Neuron (in vitro differentiated cells): ENCODE measurements around the gene KNSTRN.

ENCODE experiments used
- H2AFZ ChIP-seq: one replicate; pipeline ENCODE4 v1.6.1; 2013; ENCODE audit warnings: low read depth, mild to moderate bottlenecking, inconsistent platforms, low read length, moderate library complexity
- H3K27me3 ChIP-seq: one replicate; pipeline ENCODE4 v1.6.1; 2013; ENCODE audit warnings: low read length; ENCODE audit not compliant: insufficient read depth
- H3K36me3 ChIP-seq: one replicate; pipeline ENCODE4 v1.6.1; 2013; ENCODE audit warnings: low read length; ENCODE audit not compliant: insufficient read depth
- H3K4me1 ChIP-seq: one replicate; pipeline ENCODE4 v1.6.1; 2013; ENCODE audit warnings: low read length; ENCODE audit not compliant: insufficient read depth
- H3K4me3 ChIP-seq: 2 replicates; pipeline ENCODE4 v1.5.1; 2013; ENCODE audit warnings: mild to moderate bottlenecking, low read length, moderate library complexity
- H3K9me3 ChIP-seq: one replicate; pipeline ENCODE4 v1.6.1; 2013; ENCODE audit warnings: low read length

KNSTRN gene

GRCh38 chr15:40340740-40341400, 41.7 kb upstream of the KNSTRN start, which contains the start of gene CCDC9B:
Gene CCDC9B (minus strand): TSS chr15:40340939. CDS start chr15:40340819, 120 bp downstream.
- no peaks in the 10 kb centered on the region for H3K36me3 ChIP-seq
- H3K4me3 ChIP-seq: no peak within 1 kb of the TSS
- H3K27me3 ChIP-seq: peaks cover 6% of the 10 kb centered on the region
- H3K4me1 ChIP-seq: peaks cover 14% of the 10 kb centered on the region
- H3K9me3 ChIP-seq: no peaks in the 10 kb centered on the region
- H2AFZ ChIP-seq: no peak within 1 kb of the TSS

GRCh38 chr15:40342416-40343320, 39.9 kb upstream of the KNSTRN start:
- Histone ChIP-seq H3K36me3 (no peaks in the 10 kb centered on the region), H2AFZ (no peak overlapping the region), H3K4me3 (no peak overlapping the region), H3K27me3 (peaks cover 16% of the 10 kb centered on the region), H3K9me3 (no peaks in the 10 kb centered on the region), H3K4me1 (peaks cover 13% of the 10 kb centered on the region)

- H3K36me3 ChIP-seq: no peaks in the 10 kb centered on the region
- H3K9me3 ChIP-seq: no peaks in the 10 kb centered on the region
- H3K27me3 ChIP-seq: peaks cover 19% of the 10 kb centered on the region
- H3K4me3 ChIP-seq: no peak overlapping the region
- H2AFZ ChIP-seq: no peak overlapping the region
- H3K4me1 ChIP-seq: peaks cover 12% of the 10 kb centered on the region
Observed at GRCh38 chr15:40343512-40343911, 39.0 kb upstream of the KNSTRN start.

GRCh38 chr15:40344217-40344616, 38.3 kb upstream of the KNSTRN start:
- peaks cover 24% of the 10 kb centered on the region for H3K27me3 ChIP-seq
- H3K9me3 ChIP-seq: no peaks in the 10 kb centered on the region
- peaks cover 12% of the 10 kb centered on the region for H3K4me1 ChIP-seq
- no peaks in the 10 kb centered on the region for H3K36me3 ChIP-seq
- no peak overlapping the region for H3K4me3 ChIP-seq
- H2AFZ ChIP-seq: no peak overlapping the region

GRCh38 chr15:40344631-40345120, 37.8 kb upstream of the KNSTRN start:
- Histone ChIP-seq H3K36me3 (no peaks in the 10 kb centered on the region), H3K4me3 (no peak overlapping the region)

GRCh38 chr15:40345225-40345866, 37.2 kb upstream of the KNSTRN start:
- Histone ChIP-seq H3K36me3 (no peaks in the 10 kb centered on the region), H3K9me3 (no peaks in the 10 kb centered on the region), H2AFZ (no peak overlapping the region), H3K27me3 (peaks cover 30% of the 10 kb centered on the region), H3K4me1 (peaks cover 10% of the 10 kb centered on the region), H3K4me3 (no peak overlapping the region)

More at GRCh38 chr15:40344631-40345120, 37.8 kb upstream of the KNSTRN start:
- Histone ChIP-seq H3K4me1 (peaks cover 12% of the 10 kb centered on the region), H3K9me3 (no peaks in the 10 kb centered on the region), H2AFZ (no peak overlapping the region), H3K27me3 (peaks cover 25% of the 10 kb centered on the region)

- no peak overlapping the region for H3K4me3 ChIP-seq
- H2AFZ ChIP-seq: no peak overlapping the region
- no peaks in the 10 kb centered on the region for H3K9me3 ChIP-seq
- H3K27me3 ChIP-seq: peaks cover 36% of the 10 kb centered on the region
- H3K36me3 ChIP-seq: no peaks in the 10 kb centered on the region
- peaks cover 3% of the 10 kb centered on the region for H3K4me1 ChIP-seq
Observed at GRCh38 chr15:40345867-40346578, 36.5 kb upstream of the KNSTRN start.

- Histone ChIP-seq H3K4me1 (peaks cover 2% of the 10 kb centered on the region), H3K9me3 (no peaks in the 10 kb centered on the region), H3K36me3 (no peaks in the 10 kb centered on the region), H3K27me3 (peaks cover 41% of the 10 kb centered on the region), H3K4me3 (no peak overlapping the region), H2AFZ (no peak overlapping the region)
Observed at GRCh38 chr15:40346579-40347558, 35.7 kb upstream of the KNSTRN start.

- Histone ChIP-seq H2AFZ (no peak overlapping the region), H3K27me3 (peaks cover 48% of the 10 kb centered on the region), H3K36me3 (no peaks in the 10 kb centered on the region), H3K4me3 (no peak overlapping the region), H3K9me3 (no peaks in the 10 kb centered on the region), H3K4me1 (peaks cover 2% of the 10 kb centered on the region)
Observed at GRCh38 chr15:40347559-40348473, 34.7 kb upstream of the KNSTRN start.

GRCh38 chr15:40348474-40348870, 34.0 kb upstream of the KNSTRN start:
- Histone ChIP-seq H3K27me3 (peaks cover 54% of the 10 kb centered on the region), H3K36me3 (no peaks in the 10 kb centered on the region)

GRCh38 chr15:40349163-40349562, 33.4 kb upstream of the KNSTRN start:
- H3K36me3 ChIP-seq: no peaks in the 10 kb centered on the region
- no peaks in the 10 kb centered on the region for H3K9me3 ChIP-seq
- H3K27me3 ChIP-seq: peaks cover 58% of the 10 kb centered on the region
- H3K4me3 ChIP-seq: no peak overlapping the region
- no peaks in the 10 kb centered on the region for H3K4me1 ChIP-seq
- no peak overlapping the region for H2AFZ ChIP-seq

More at GRCh38 chr15:40348474-40348870, 34.0 kb upstream of the KNSTRN start:
- Histone ChIP-seq H2AFZ (no peak overlapping the region), H3K4me1 (peaks cover 1% of the 10 kb centered on the region), H3K4me3 (no peak overlapping the region), H3K9me3 (no peaks in the 10 kb centered on the region)
